Right atrium auricular region (tissue), 2 donors: Measurements from ENCODE around the gene DDAH1. TPM values are rescaled to one million over a fixed set of nuclear protein-coding genes. Genes with fewer than 3 reads are reported as not detected.

Experiments used
- DNase-seq: peaks from one replicate; pipeline ENCODE4 v3.0.0-alpha.2; 2019; ENCODE audit warnings: low spot score
- H3K27ac ChIP-seq, 2 donors: fragments of 200-600 bp; sonication (generic); 1 replicate in 1 of 2; 2 replicates in 1 of 2; pipeline ENCODE4 v1.5.1; 2016 to 2019
- H3K27me3 ChIP-seq, 2 donors: fragments of 200-600 bp; sonication (generic); one replicate each; pipeline versions ENCODE4 v1.5.1 to v1.6.0; 2017 to 2019
- H3K36me3 ChIP-seq: fragments of 200-600 bp; sonication (generic); one replicate; pipeline ENCODE4 v1.5.1; 2016
- H3K4me1 ChIP-seq, 2 donors: fragments of 200-600 bp; sonication (generic); one replicate each; pipeline versions ENCODE4 v1.5.1 to v1.6.0; 2017 to 2019
- H3K4me3 ChIP-seq, 2 donors: fragments of 200-600 bp; sonication (generic); 1 replicate in 1 of 2; 2 replicates in 1 of 2; pipeline ENCODE4 v1.5.1; 2017 to 2019; ENCODE audit warnings: mild to moderate bottlenecking in 1 of 2, moderate library complexity in 1 of 2
- H3K9me3 ChIP-seq, 2 donors: fragments of 200-600 bp; sonication (generic); one replicate each; pipeline ENCODE4 v1.5.1; 2019
- CTCF ChIP-seq, 2 donors: fragments of 200-600 bp; sonication (generic); IDR thresholded peaks; one replicate each; pipeline ENCODE4 v1.5.1; 2019; ENCODE audit warnings: antibody characterized with exemption in 2 of 2
- total RNA-seq, 2 donors: library from RNA; depleted of rRNA; stranded (reverse); fragments of >200 nt; gene quantifications; one replicate each; pipeline ENCODE4 v1.1.0, GENCODE V29; 2016

The DDAH1 gene
- total RNA-seq, 2 donors from 2014 or later: 10.8 to 18.3 TPM

- Histone ChIP-seq H3K4me1 (peaks cover 0 to 15% of the 10 kb centered on the region in 2 donors), H3K27ac (no peak overlapping the region), H3K9me3 (no peaks in the 10 kb centered on the region), H3K27me3 (no peaks in the 10 kb centered on the region), H3K4me3 (no peak overlapping the region), H3K36me3 (no peaks in the 10 kb centered on the region)
- no peak for TF ChIP-seq CTCF (IDR thresholded peaks at IDR 0.05)
- DNase-seq: no peak
Observed at GRCh38 chr1:85366391-85367170, 98.4 kb downstream of the DDAH1 start.

- no peaks in the 10 kb centered on the region for H3K36me3 ChIP-seq
- H3K27ac ChIP-seq: no peak overlapping the region
- no peak for DNase-seq
- H3K4me3 ChIP-seq: no peak overlapping the region
- peaks cover 0 to 20% of the 10 kb centered on the region in 2 donors for H3K4me1 ChIP-seq
- TF ChIP-seq CTCF (IDR thresholded peaks at IDR 0.05): no peak
- H3K9me3 ChIP-seq: no peaks in the 10 kb centered on the region
- no peaks in the 10 kb centered on the region for H3K27me3 ChIP-seq
Observed at GRCh38 chr1:85365851-85366250, 99.1 kb downstream of the DDAH1 start.

- no peak for TF ChIP-seq CTCF (IDR thresholded peaks at IDR 0.05)
- DNase-seq: no peak
- H3K27me3 ChIP-seq: no peaks in the 10 kb centered on the region
- H3K9me3 ChIP-seq: no peaks in the 10 kb centered on the region
- H3K4me1 ChIP-seq: peaks cover 0 to 30% of the 10 kb centered on the region in 2 donors
- no peak overlapping the region for H3K27ac ChIP-seq
- H3K4me3 ChIP-seq: no peak overlapping the region
- no peaks in the 10 kb centered on the region for H3K36me3 ChIP-seq
Observed at GRCh38 chr1:85363521-85363920, 101.4 kb downstream of the DDAH1 start.

GRCh38 chr1:85363092-85363491 is 101.9 kb downstream of the DDAH1 start:
- Histone ChIP-seq H3K27me3 (no peaks in the 10 kb centered on the region), H3K36me3 (no peaks in the 10 kb centered on the region), H3K4me3 (no peak overlapping the region), H3K9me3 (no peaks in the 10 kb centered on the region), H3K27ac (no peak overlapping the region), H3K4me1 (peaks cover 0 to 27% of the 10 kb centered on the region in 2 donors)
- no peak for TF ChIP-seq CTCF (IDR thresholded peaks at IDR 0.05)
- no peak for DNase-seq

GRCh38 chr1:85361606-85362296 is 103.2 kb downstream of the DDAH1 start:
- no peak for TF ChIP-seq CTCF (IDR thresholded peaks at IDR 0.05)
- Histone ChIP-seq H3K27ac (no peak overlapping the region), H3K27me3 (no peaks in the 10 kb centered on the region), H3K9me3 (no peaks in the 10 kb centered on the region), H3K4me1 (peaks cover 0 to 24% of the 10 kb centered on the region in 2 donors), H3K36me3 (no peaks in the 10 kb centered on the region), H3K4me3 (no peak overlapping the region)
- DNase-seq: no peak
